Medulla oblongata (tissue), 1 donor: ENCODE measurements around the gene KCNMB2.
"Not testable (repeated sequence)": the region's sequence is repeated elsewhere in the genome, so short reads cannot be mapped to it uniquely, and the experiment has no call there.

Experiments used
- DNase-seq: peaks from one replicate; pipeline ENCODE4 v3.0.0-alpha.2; 2015; ENCODE audit errors: extremely low spot score

The KCNMB2 gene

GRCh38 chr3:178699810-178700209 lies 163.6 kb downstream of the KCNMB2 start:
- peak; percentile 16 for DNase-seq

DNA sequence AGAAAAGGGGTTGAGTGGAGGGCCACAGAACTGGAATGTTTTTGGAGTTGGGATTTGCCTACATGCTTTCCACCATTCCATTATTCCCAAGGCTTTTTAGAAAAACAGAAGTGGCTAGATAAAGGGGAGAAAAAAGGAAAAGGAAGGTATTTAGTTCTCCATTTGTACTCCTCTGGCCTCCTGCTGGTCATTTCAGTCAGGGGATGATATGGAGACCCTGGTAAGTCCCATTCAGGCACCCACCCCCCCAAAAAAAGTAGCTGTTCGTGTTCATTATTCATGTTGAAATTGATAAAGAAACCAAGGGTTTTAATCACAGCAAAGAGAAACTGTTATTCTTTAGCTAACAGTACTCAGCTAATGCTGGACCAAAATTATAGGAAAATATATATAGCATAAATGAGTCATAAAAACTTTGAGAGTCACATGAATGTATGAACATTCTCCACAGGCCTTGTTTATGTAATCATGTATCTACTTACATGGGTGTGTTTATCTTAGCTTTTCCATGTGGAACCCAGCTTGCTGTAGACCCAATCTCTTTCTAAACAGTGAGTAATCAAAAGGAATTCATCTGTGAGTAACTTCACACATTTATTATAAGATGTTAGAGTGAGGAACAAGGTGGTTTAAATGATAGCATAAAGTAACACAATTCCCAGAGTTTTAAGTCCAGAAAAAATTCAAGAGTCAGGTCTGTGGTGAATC lies 167.2 kb downstream of the KCNMB2 start:
- no peak for DNase-seq

DNA sequence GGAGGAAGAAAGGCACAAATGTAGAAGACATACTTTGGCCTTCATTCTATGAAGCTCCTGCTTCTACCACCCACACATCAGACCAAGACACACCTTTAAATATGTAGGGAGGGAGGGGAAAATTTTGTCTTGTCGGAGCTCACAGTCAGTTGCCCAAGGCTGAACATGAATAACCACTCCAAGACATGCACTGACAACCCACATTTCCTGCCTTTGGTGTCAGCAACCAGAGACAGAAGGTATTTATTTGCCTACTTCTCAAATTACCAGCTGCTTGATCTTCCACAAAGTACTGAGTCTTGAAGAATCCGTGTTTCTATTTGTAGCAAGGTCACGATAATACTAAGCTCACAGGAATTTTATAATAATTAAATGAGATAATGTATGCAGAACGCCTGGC lies 169.7 kb downstream of the KCNMB2 start:
- DNase-seq, result no peak

GRCh38 chr3:178706411-178706810 lies 170.2 kb downstream of the KCNMB2 start:
- no peak for DNase-seq

DNA sequence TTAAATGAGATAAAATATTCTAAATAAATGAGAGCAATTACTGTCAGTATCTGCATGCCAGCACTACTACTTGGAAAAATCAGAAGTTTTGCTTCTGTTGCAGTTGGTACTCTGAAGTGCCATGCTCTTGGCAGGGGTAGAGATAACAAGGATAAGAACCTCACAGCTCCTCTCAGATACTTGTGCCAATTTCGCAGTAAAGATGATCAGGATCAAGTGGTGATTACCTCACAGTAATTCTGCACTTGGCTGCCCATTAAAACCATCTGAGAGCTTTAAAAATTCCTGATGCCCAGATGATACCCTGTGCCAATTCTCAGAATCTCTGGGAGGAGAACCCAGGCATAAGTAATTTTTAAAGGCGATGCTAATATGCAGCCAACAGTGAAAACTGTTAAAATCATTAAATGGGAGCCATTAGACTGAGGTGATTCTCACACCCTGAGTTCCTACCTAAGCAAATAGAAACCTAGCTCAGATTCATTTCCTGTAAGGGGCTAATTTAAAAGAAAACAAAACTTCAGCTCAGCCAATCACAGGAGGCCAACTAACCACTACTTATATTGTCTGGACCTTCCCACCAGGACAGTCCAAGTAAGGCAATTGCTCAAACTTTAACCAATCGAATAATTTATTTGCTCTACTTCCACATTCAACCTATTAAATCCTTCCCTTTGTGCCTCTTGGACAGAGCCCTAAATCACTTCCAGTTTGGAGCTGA lies 171.2 kb downstream of the KCNMB2 start:
- no peak for DNase-seq

DNA sequence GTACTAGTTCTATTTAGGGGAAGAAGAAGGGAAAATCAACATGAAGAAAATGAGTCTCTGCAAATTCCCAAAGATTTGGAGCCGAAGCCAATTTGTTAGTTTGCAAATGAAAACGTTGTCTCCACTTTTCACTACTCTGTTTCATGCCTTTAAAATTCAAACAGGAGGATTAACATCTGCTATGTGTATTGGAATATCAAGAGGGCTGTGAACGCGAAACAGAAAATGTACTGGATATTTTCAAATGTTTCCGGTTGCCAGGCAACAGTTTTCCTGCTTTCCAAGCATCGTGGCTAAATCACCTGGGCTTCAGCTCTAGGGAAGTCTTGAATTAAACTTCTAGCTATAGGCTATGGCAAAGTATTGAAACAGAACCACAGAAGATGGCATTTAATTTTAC lies 172.8 kb downstream of the KCNMB2 start:
- no peak for DNase-seq

GRCh38 chr3:178711753-178712152 lies 175.5 kb downstream of the KCNMB2 start:
- no peak for DNase-seq

DNA sequence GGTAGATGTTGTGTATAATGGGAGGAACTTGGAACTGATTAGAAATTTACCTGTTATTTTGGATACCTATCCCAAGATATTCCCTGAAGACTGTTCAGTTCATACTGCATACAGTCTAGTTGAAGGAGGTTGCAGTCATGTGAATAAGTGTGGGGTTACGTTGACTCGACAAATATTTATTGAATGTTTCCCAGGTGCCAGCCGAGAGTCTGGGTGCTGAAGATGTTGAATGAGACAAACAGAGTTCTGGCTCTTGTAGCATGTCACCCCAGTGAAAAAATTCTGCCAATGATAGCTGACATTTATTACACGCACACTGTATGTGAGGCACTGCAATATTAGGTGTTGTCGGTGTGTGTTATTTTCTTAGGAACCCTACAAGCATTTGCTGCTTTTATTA lies 176.0 kb downstream of the KCNMB2 start:
- no peak for DNase-seq

DNA sequence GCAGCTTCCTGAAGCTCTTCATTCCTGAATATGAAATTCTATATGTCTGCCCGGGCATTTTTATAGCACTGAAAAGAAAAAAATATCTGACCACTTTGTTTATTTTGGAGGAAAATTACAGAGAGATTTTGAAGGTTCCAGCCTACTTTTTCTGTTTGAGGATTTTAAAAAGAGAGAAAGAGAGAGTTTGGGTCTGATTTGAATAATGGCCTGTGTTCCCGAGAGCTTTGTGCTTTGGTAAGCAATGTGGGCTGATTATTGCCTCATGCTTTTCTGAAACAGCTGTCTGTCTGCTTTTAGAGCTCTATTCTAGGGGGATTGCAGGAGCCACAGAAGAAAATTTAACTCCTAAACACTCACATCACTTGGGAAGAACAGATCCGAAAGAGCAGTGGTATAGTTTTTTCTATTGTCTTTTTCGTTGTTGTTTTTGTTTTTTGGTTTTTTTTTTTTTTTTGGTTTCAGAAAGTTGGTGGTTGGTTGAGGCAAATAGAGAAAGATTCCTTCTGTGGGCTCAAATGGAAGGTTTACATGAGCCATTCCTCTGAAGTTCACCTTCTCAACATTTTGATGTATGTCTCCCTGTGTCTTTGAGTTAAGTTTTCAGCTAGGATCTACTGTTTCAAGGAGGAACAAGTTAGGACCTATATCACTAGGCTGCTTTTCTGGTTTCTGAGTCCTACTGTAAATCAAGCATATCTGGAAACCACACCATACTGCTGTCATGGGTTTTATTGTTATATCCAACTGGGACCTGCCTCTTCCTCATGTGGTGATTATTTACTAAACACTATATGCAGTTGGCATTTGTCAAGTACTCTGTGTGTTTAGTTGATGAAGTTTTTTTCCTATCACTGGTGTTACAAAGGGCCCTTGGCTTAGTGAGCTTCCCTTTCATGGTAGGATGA lies 178.9 kb downstream of the KCNMB2 start:
- no peak for DNase-seq

DNA sequence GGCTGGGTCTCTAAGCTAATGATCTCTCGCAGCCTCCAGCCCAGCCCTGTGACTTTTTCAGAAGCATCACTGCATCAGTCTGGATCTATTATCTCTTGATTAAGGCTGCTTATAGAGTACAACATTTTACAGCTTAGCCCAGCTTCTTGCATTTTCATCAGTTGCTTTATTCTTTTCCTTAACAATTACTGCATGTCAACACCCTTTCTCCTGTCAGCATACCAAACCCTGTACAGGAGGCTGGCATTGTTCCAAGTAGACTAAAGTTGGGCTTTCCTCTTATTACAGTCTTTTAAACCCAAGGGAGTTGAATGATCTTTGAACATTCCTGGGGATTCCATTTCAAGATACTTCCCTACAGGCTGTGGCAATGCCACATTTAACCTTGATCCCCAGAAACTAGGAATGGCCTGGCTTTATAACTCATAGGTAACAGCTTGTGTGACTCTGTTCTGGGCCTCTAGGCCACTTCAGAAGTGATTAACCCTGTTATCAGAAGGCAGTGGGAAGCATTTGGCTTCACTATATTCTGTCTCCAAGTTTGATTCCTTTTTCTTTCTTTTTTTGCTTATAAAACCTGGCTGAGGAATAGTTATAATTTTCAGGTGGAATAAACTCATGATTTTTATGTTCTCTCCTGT lies 182.9 kb downstream of the KCNMB2 start:
- no peak for DNase-seq

- DNase-seq, result no peak
These were observed 196.6 kb downstream of the KCNMB2 start for GRCh38 chr3:178732824-178733223.

DNA sequence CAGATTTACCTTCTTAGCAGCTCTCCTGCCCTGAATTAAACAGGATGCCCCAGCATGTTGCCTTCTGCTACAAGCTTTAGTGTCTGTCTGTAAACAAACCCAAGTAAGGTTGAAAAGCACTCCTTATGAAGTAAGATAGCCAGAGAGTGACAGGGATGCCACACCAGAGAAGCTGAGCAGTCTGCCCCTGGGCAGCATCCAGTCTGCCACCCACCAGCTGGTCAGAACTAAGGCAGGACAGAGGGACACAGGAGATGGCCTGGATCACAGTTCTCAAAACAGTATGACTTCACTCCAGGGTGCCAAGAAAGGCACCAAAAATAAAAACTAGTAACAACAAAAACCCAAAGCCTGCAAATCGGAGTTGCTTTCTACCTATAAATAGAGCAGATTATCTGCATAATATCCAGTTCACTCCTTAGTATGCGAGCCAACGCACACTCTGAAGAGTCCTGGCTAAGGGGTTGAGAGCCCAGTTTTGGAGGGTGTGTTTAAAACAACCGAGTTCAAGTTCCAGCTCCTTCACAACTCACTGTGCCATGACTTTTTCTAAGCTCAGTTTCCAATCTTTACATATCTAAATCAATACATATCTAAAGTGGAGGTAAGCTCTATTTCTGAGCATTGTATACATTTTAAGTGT lies 198.9 kb downstream of the KCNMB2 start:
- no peak for DNase-seq

GRCh38 chr3:178736300-178736699 lies 200.1 kb downstream of the KCNMB2 start:
- no peak for DNase-seq

GRCh38 chr3:178739720-178740119 lies 203.5 kb downstream of the KCNMB2 start:
- DNase-seq, result no peak

DNA sequence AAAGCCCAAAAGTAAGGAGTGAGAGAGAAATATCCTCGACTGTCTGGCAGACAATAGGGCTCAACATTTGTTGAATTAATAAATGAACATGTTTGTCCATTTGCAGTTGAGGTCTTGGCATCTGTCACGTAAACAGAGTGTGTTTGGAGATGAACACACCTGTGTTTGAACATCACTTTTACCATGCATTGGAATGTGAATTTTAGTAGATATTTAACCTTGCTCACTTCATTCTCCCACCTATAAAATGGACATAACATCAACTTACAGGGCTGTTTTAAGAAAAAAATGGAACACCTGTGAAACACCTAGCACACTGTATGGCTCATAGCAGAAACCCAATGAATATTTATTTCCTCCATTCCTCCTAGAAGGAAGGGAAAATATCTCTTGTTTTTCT lies 204.8 kb downstream of the KCNMB2 start:
- no peak for DNase-seq

DNA sequence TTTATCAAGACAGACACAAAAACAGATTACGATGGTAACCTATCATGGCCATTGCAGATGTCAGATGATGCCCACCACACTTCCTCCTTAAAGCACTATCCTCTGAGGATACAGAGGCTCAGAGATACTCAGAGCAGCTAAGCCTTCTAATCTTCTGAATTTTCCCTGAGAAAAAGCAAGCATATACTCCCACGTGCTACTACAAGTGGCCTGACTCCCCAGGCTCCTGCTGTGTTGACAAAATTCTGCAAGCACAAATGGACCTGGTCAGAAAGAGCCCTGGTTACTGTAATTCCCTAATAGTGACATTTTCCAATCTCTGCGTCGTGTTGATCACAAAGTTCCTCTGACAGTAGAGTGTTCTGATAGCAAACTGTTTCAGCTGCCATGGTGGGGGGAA lies 207.1 kb downstream of the KCNMB2 start:
- DNase-seq, result no peak

DNA sequence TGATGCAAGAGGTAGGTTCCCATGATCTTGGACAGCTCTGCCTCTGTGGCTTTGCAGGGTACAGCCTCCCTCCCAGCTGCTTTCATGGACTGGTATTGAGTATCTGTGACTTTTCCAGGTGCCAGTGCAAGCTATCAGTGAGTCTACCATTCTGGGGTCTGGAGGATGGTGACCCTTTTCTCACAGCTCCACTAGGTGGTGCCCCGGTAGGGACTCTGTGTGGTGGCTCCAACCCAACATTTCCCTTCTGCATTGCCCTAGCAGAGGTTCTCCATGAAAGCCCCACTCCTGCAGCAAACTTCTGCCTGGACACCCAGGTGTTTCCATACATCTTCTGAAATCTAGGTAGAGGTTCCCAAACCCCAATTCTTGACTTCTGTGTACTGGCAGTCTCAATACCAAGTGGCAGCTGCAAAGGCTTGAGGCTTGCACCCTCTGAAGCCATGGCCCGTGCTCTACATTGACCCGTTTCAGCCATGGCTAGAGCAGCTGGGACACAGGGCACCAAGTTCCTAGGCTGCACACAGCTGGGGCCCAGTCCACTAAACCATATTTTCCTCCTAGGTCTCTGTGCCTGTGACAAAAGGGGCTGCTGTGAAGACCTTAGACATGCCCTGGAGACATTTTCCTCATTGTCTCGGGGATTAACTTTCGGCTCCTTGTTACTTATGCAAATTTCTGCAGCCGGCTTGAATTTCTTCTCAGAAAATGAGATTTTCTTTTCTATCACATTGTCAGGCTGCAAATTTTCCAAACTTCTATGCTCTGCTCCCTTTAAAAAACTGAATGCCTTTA lies 209.8 kb downstream of the KCNMB2 start:
- not testable (repeated sequence) for DNase-seq

DNA sequence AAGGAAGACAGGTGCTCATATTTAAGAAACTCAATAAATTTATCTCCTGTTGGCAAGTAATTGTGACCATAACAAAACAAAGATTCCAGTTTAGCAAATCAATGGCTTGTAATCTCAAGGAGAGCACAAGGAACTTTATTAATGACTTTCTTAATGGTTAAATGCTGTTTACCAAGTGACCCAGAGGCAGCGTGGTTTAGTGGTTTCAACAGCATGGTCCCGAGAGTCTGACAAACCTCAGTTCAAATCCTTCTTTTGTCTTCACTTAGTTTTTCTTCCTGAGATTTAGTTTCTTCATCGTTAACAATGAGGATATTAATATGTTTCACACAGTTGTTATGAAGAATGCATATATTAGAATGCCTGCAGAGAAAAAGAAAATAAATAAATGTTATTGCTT lies 212.6 kb downstream of the KCNMB2 start:
- no peak for DNase-seq

DNA sequence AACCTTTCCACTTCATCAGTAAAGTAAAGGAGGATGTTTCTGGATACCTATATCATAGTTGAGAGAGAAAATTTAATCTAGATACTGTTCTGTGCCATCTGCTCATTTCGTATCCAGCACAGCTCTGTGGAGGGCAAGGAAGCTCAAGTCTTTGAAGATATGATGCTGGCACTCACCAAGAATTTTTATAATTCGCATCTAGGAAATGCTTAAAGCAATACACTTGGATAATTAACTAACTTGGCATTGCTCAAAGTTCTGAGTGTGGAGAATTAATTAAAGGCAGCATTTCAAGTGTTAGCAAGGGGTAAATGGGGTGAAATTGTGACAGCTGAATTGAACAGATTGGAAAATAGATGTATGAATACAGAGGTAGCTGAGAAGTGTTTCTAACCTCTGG lies 213.2 kb downstream of the KCNMB2 start:
- DNase-seq, result no peak

DNA sequence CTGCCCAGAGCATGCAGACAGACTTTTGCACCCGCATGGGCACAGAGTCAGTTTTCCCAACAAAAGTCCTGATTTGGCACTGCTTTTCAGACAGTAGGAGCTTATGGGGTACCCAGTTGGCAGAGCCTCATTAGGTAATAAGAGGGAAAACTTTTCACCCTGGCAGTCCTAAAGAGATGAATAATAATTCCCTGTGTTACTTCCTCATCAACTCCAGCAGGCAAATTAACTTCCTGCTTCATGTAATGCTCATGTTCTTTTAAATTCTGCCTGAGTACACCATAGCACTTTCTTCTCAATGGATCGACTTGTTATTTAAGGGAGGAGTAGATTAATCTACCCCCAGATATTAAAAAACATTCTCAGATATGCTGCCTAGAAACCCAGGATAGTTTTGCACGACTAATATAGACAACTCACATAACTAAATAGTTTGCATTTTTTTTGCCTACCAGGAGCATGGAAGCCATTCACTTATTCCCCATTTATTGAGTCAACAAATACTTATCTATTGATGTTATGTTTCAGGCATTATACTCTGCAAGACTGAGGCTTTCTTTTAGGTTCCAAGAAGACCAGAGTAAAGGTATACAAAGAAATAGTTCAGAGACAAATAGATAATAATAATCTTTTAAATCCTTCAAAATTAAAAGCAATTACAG lies 214.5 kb downstream of the KCNMB2 start:
- no peak for DNase-seq
